ENCODE data around the gene GBA2.

GBA2 gene

DNA sequence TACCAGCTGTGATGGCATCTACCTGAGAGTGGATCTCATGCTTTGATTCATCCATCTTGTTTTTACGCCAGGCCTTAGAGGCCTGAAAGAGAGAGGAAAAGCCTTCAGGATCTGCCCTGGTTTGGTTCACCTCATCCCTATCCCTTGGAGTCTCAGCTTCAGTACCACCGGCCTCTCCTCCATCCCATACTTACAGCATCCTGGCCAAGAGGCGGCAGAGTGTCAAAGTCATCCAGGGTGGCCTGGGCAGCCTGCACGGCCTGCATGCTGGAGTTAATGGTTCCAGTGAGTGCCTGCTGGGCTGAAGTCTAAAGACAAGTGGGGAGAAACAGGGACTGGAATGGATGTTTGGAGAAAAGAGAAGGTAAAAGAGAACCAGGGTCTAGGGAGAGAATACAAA, 29.5 kb downstream of the GBA2 start:
- POLR2A ChIA-PET = no interaction called here
- DNase-seq (ENCODE audit: extremely low spot score) = no peak
- CTCF ChIA-PET = no interaction called here
- TF ChIP-seq FOXA1 (IDR thresholded peaks at IDR 0.05) (no peak), SUZ12 (IDR thresholded peaks at IDR 0.05) (no peak), L3MBTL2 (conservative IDR thresholded peaks at IDR 0.05) (no peak), LEF1 (IDR thresholded peaks at IDR 0.05; ENCODE audit: borderline replicate concordance) (no peak), FOXM1 (IDR thresholded peaks at IDR 0.05; ENCODE audit: borderline replicate concordance) (no peak), TARDBP (IDR thresholded peaks at IDR 0.05) (no peak), CTBP1 (IDR thresholded peaks at IDR 0.05; ENCODE audit: borderline replicate concordance) (no peak), NFRKB (IDR thresholded peaks at IDR 0.05) (no peak), HDGF (IDR thresholded peaks at IDR 0.05; ENCODE audit: borderline replicate concordance) (no peak), ZNF384 (IDR thresholded peaks at IDR 0.05) (no peak)
- TF ChIP-seq, protein P1, sequence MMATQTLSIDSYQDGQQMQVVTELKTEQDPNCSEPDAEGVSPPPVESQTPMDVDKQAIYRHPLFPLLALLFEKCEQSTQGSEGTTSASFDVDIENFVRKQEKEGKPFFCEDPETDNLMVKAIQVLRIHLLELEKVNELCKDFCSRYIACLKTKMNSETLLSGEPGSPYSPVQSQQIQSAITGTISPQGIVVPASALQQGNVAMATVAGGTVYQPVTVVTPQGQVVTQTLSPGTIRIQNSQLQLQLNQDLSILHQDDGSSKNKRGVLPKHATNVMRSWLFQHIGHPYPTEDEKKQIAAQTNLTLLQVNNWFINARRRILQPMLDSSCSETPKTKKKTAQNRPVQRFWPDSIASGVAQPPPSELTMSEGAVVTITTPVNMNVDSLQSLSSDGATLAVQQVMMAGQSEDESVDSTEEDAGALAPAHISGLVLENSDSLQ (IDR thresholded peaks at IDR 0.05) = no peak

DNA sequence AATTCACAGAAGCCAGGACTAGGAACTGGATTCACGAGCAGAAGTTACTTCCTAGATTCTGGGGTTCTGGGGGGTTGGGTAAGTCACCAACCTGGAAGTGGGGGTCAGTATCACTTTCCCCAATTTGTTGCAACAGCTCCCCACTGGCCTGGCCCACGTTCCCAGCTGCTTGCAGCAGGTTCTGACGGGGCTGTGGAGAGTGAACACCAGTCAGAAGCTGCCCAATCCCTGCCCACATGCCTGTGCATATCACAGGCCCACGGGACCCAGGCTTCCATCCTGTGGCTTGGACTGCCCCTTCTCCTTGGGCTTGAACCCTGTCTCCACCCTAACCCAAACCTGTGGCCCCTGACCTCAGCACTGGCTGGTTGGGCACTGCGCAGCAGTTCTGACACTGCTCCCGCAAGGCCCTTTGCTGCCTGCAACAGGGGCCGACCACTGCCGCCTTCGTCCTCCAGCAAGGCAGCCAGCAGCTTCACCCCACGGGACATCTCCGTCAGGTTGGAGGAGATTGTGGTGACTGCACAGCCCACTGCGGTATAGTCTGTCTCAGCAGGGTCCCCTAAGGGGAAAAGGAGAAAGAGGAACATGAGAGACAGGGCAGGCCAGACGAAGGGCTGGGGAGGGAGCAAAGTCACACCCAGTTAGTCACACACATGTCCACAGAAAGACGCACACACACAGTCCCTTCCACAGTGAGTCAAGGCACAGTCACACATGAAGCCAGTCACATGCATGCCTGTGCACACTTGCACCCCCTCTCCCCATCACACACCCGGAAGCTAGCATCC, 30.1 kb downstream of the GBA2 start:
- no peak for TF ChIP-seq ELF4 (IDR thresholded peaks at IDR 0.05)
- no peak for TF ChIP-seq LEF1 (IDR thresholded peaks at IDR 0.05; ENCODE audit: borderline replicate concordance)
- no peak for TF ChIP-seq FOXM1 (IDR thresholded peaks at IDR 0.05; ENCODE audit: borderline replicate concordance)
- no peak for TF ChIP-seq HDGF (IDR thresholded peaks at IDR 0.05; ENCODE audit: borderline replicate concordance)
- TF ChIP-seq SP1 (IDR thresholded peaks at IDR 0.05) = no peak
- TF ChIP-seq L3MBTL2 (conservative IDR thresholded peaks at IDR 0.05) = no peak
- TF ChIP-seq, protein P1 (IDR thresholded peaks at IDR 0.05) = no peak
- no peak for TF ChIP-seq FOXA1 (IDR thresholded peaks at IDR 0.05)
- TF ChIP-seq FOXK2 (IDR thresholded peaks at IDR 0.05) = no peak
- no peak for TF ChIP-seq NFRKB (IDR thresholded peaks at IDR 0.05)
- TF ChIP-seq CTBP1 (IDR thresholded peaks at IDR 0.05; ENCODE audit: borderline replicate concordance) = no peak
- TF ChIP-seq ARNT (IDR thresholded peaks at IDR 0.05) = no peak
- no peak for TF ChIP-seq BHLHE40 (IDR thresholded peaks at IDR 0.05; ENCODE audit: borderline replicate concordance)
- POLR2A ChIA-PET = no interaction called here
- CTCF ChIA-PET = no interaction called here
- no peak for DNase-seq (ENCODE audit: extremely low spot score)

DNA sequence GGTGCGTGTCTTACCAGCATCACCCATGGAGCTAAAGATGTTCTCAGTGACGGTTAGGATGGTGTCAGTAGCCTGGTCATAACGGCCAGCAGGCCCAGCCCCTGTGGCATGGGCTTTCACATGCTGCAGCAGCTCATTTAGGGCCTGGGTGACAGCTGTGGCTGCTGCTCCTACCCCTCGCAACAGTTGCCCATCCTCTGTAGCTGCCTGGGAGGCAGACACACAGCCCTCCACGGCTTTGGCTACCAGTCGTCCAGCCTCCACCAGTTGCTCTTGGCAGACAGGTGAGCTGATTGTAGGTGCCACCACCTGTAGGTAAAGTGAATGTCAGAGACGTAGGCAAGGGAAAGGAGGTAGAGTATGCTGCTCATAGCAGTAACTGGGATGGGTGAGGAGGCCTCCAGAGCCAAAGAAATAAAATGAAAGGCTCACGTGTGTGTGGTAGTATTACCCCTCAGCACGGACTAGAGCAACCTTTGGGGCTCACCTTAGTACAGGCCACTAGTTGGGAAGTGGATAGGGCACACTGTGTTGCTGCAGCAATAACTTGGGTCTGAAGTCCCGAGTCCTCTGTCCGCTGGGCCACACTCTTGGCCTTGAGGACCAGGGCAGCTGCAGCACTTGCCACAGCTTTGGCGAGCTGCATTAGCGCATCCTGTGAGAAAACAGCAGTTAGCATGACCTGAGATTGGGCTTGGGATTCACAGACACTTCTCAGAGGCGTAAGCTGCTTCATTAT, 31.7 kb downstream of the GBA2 start:
- CTCF ChIA-PET = no interaction called here
- POLR2A ChIA-PET = no interaction called here
- DNase-seq (ENCODE audit: extremely low spot score) = no peak
- TF ChIP-seq ARNT (IDR thresholded peaks at IDR 0.05) = no peak
- TF ChIP-seq NFRKB (IDR thresholded peaks at IDR 0.05) = no peak
- no peak for TF ChIP-seq TARDBP (IDR thresholded peaks at IDR 0.05)
- TF ChIP-seq FOXA1 (IDR thresholded peaks at IDR 0.05) = no peak
- TF ChIP-seq L3MBTL2 (conservative IDR thresholded peaks at IDR 0.05) = no peak
- TF ChIP-seq LEF1 (IDR thresholded peaks at IDR 0.05; ENCODE audit: borderline replicate concordance) = no peak
- no peak for TF ChIP-seq ZNF384 (IDR thresholded peaks at IDR 0.05)
- no peak for TF ChIP-seq CTBP1 (IDR thresholded peaks at IDR 0.05; ENCODE audit: borderline replicate concordance)
- TF ChIP-seq, protein P1 (IDR thresholded peaks at IDR 0.05) = no peak
- no peak for TF ChIP-seq HDGF (IDR thresholded peaks at IDR 0.05; ENCODE audit: borderline replicate concordance)
- no peak for TF ChIP-seq SP1 (IDR thresholded peaks at IDR 0.05)
- no peak for TF ChIP-seq BHLHE40 (IDR thresholded peaks at IDR 0.05; ENCODE audit: borderline replicate concordance)
- no peak for TF ChIP-seq ELF4 (IDR thresholded peaks at IDR 0.05)
- TF ChIP-seq FOXK2 (IDR thresholded peaks at IDR 0.05) = no peak
- TF ChIP-seq SUZ12 (IDR thresholded peaks at IDR 0.05) = no peak
- TF ChIP-seq FOXM1 (IDR thresholded peaks at IDR 0.05; ENCODE audit: borderline replicate concordance) = no peak

DNA sequence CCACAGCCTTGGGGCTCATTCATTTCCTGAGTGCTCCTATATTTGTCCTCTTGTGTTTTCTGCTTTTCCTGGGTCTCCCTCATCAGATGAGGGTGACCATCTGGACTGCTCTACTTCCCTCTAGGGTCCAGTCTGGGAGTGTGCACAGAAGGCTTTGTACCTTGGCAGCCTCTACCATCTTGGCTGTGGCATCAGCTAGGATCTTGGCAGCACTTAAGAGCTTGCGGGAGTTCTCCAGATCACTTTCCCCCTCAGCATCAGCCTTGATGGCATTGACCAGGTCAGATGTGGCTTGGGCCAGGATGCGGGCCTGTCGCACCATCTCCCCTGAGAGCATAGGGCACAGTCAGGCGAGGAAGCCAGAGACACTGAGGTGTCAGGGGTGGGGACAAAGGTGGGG, 32.8 kb downstream of the GBA2 start:
- TF ChIP-seq L3MBTL2 (conservative IDR thresholded peaks at IDR 0.05) (no peak), CTBP1 (IDR thresholded peaks at IDR 0.05; ENCODE audit: borderline replicate concordance) (no peak), LEF1 (IDR thresholded peaks at IDR 0.05; ENCODE audit: borderline replicate concordance) (no peak), FOXK2 (IDR thresholded peaks at IDR 0.05) (no peak), SUZ12 (IDR thresholded peaks at IDR 0.05) (no peak), BHLHE40 (IDR thresholded peaks at IDR 0.05; ENCODE audit: borderline replicate concordance) (no peak), ARNT (IDR thresholded peaks at IDR 0.05) (no peak), FOXA1 (IDR thresholded peaks at IDR 0.05) (no peak), TARDBP (IDR thresholded peaks at IDR 0.05) (no peak), FOXM1 (IDR thresholded peaks at IDR 0.05; ENCODE audit: borderline replicate concordance) (no peak), ELF4 (IDR thresholded peaks at IDR 0.05) (no peak), NFRKB (IDR thresholded peaks at IDR 0.05) (no peak), HDGF (IDR thresholded peaks at IDR 0.05; ENCODE audit: borderline replicate concordance) (no peak), SP1 (IDR thresholded peaks at IDR 0.05) (no peak)
- POLR2A ChIA-PET = no interaction called here
- CTCF ChIA-PET = no interaction called here
- DNase-seq (ENCODE audit: extremely low spot score) = no peak

DNA sequence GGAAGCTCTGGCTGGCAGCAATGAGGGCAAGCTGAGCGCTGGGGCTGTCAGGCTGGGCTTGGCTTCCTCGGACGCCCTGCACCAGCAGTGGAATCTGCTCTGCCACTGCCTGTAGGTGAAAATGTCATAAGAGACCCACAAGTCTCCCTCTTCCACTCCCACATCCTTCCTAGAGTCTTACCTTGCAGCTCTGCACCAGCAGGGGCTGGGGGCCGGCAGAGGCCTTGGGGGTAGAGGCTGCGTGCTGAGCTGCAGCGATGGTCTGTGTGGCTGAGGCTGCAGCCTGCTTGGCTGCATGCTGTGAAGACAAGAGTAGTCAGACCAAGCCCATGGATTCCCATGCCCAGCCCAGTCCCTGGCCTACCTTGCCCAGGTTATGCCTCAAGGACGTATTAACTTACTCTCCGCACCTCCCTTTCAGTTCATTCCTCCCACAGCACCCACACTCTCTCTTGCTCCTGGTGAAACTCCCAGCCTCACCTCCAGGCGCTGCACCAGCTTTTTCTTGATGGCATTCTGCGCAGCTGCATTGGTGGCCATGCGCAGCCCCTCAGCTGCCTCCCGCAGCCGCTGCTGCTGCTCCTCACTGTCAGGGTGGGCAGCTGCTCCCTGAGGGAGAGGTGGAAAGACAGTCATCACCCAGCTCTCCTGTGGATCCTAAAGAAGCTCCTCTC, 34.3 kb downstream of the GBA2 start:
- DNase-seq (ENCODE audit: extremely low spot score) = no peak
- POLR2A ChIA-PET = no interaction called here
- CTCF ChIA-PET = interaction anchor here (0.6 kb wide), 1 partner anchor 199 kb away, joined by 6 read pairs; no protein-coding TSS in a partner anchor
- TF ChIP-seq CTBP1 (IDR thresholded peaks at IDR 0.05; ENCODE audit: borderline replicate concordance) (no peak), SUZ12 (IDR thresholded peaks at IDR 0.05) (no peak), ELF4 (IDR thresholded peaks at IDR 0.05) (no peak), FOXK2 (IDR thresholded peaks at IDR 0.05) (no peak), FOXA1 (IDR thresholded peaks at IDR 0.05) (no peak), NFRKB (IDR thresholded peaks at IDR 0.05) (no peak), SP1 (IDR thresholded peaks at IDR 0.05) (no peak), ZNF384 (IDR thresholded peaks at IDR 0.05) (no peak), L3MBTL2 (conservative IDR thresholded peaks at IDR 0.05) (no peak), LEF1 (IDR thresholded peaks at IDR 0.05; ENCODE audit: borderline replicate concordance) (no peak), HDGF (IDR thresholded peaks at IDR 0.05; ENCODE audit: borderline replicate concordance) (no peak), BHLHE40 (IDR thresholded peaks at IDR 0.05; ENCODE audit: borderline replicate concordance) (no peak), TARDBP (IDR thresholded peaks at IDR 0.05) (no peak), FOXM1 (IDR thresholded peaks at IDR 0.05; ENCODE audit: borderline replicate concordance) (no peak), ARNT (IDR thresholded peaks at IDR 0.05) (no peak)
- TF ChIP-seq, protein P1 (IDR thresholded peaks at IDR 0.05) = no peak
